CD4-positive, alpha-beta T cell treated with Interleukin-15 for 1 hour (primary cell): Measurements from ENCODE around the gene RBM4B.
A peak's percentile ranks its signal among the peaks of the same experiment; 100 is the strongest.

Source experiments
- DNase-seq: peaks from one replicate; pipeline ENCODE4 v3.0.0-alpha.2; 2020

RBM4B gene

GRCh38 chr11:66705587-66706335 is 28.1 kb upstream of the RBM4B start:
- DNase-seq: no peak

- no peak for DNase-seq
Measured at GRCh38 chr11:66704659-66705360, 27.1 kb upstream of the RBM4B start.

- no peak for DNase-seq
Measured at GRCh38 chr11:66701432-66702240, 23.9 kb upstream of the RBM4B start.

- DNase-seq: no peak
Measured at GRCh38 chr11:66700742-66701141, 23.1 kb upstream of the RBM4B start.

GRCh38 chr11:66700337-66700736 is 22.6 kb upstream of the RBM4B start:
- no peak for DNase-seq

GRCh38 chr11:66698491-66698890 is 20.8 kb upstream of the RBM4B start:
- DNase-seq: no peak

- no peak for DNase-seq
Measured at GRCh38 chr11:66697988-66698387, 20.3 kb upstream of the RBM4B start.

- no peak for DNase-seq
Measured at GRCh38 chr11:66696146-66696545, 18.5 kb upstream of the RBM4B start.

- DNase-seq: peak; percentile 81
Measured at GRCh38 chr11:66694732-66695207, 17.1 kb upstream of the RBM4B start.

GRCh38 chr11:66694056-66694410 is 16.3 kb upstream of the RBM4B start:
- DNase-seq: no peak

- no peak for DNase-seq
Measured at GRCh38 chr11:66693356-66694055, 15.8 kb upstream of the RBM4B start.

- no peak for DNase-seq
Measured at GRCh38 chr11:66692871-66693331, 15.2 kb upstream of the RBM4B start.

- DNase-seq: no peak
Measured at GRCh38 chr11:66692446-66692845, 14.8 kb upstream of the RBM4B start.

GRCh38 chr11:66691311-66691980 is 13.8 kb upstream of the RBM4B start:
- no peak for DNase-seq

- no peak for DNase-seq
Measured at GRCh38 chr11:66689661-66690590, 12.2 kb upstream of the RBM4B start.

GRCh38 chr11:66688561-66689534 is 11.2 kb upstream of the RBM4B start:
- no peak for DNase-seq

- DNase-seq: no peak
Measured at GRCh38 chr11:66687831-66688281, 10.2 kb upstream of the RBM4B start.

GRCh38 chr11:66686801-66687750 is 9.4 kb upstream of the RBM4B start:
- no peak for DNase-seq
